GM19351 (cell line): ENCODE measurements around the gene WNT16.

Source experiments
- ATAC-seq: cut with Tn5 transposase; IDR thresholded peaks from one replicate; pipeline ENCODE4 v1.9.1; 2021; ENCODE audit warnings: mild to moderate bottlenecking, moderate library complexity; ENCODE audit not compliant: unreplicated experiment

The WNT16 gene

GRCh38 chr7:121390109-121390508, 61.3 kb downstream of the WNT16 start:
- no peak for ATAC-seq

GRCh38 chr7:121390617-121391016, 61.8 kb downstream of the WNT16 start:
- no peak for ATAC-seq
